ENCODE data around the gene DLG4. TPM values are rescaled to one million over a fixed set of nuclear protein-coding genes. Genes with fewer than 3 reads are reported as not detected.

The DLG4 gene
- 8.5 and 13.6 TPM in 2 replicates for total RNA-seq

GRCh38 chr17:7219812-7220592 is at the start of gene DLG4, which contains the start of gene ACADVL:
DLG4 (minus strand) TSS chr17:7219836.
ACADVL (plus strand) TSS chr17:7219938; CDS start chr17:7219985, 47 bp downstream.

GRCh38 chr17:7262192-7262934 is 42.7 kb upstream of the DLG4 start, which contains the start of gene CLDN7:
CLDN7 (minus strand) TSS chr17:7262478; CDS start chr17:7262043, 435 bp downstream.

GRCh38 chr17:7252176-7253043 is 32.8 kb upstream of the DLG4 start, which contains the start of gene ELP5:
ELP5 (plus strand) TSS chr17:7252215; CDS start chr17:7252551, 336 bp downstream.

GRCh38 chr17:7251661-7252175 is 32.1 kb upstream of the DLG4 start, which contains the start of gene CTDNEP1:
CTDNEP1 (minus strand) TSS chr17:7251734; CDS start chr17:7251296, 438 bp downstream.

GRCh38 chr17:7241783-7242716 is 22.4 kb upstream of the DLG4 start, which contains the start of gene GABARAP:
GABARAP (minus strand) TSS chr17:7242449; CDS start chr17:7242330, 119 bp downstream.

GRCh38 chr17:7239091-7240027 is 19.7 kb upstream of the DLG4 start, which contains the start of gene PHF23:
PHF23 (minus strand) TSS chr17:7239457; CDS start chr17:7239279, 178 bp downstream.

GRCh38 chr17:7234083-7234951 is 14.7 kb upstream of the DLG4 start, which contains the start of gene DVL2:
DVL2 (minus strand) TSS chr17:7234517; CDS start chr17:7234262, 255 bp downstream.

GRCh38 chr17:7179317-7180254 is 40.0 kb downstream of the DLG4 start, which contains the start of gene ASGR1:
ASGR1 (minus strand) TSS chr17:7179370; CDS start chr17:7178563, 807 bp downstream.

Other genes with a start within 250 kb of the DLG4 start
- gene ALOX12, start 223.8 kb downstream of the DLG4 start, total RNA-seq: not detected in 2 replicates
- gene RNASEK, start 207.2 kb downstream of the DLG4 start, total RNA-seq: 263 and 289 TPM in 2 replicates
- 0.35 and 2.2 TPM in 2 replicates for gene BCL6B, start 196.8 kb downstream of the DLG4 start, total RNA-seq
- gene SLC16A13, start 183.8 kb downstream of the DLG4 start, total RNA-seq: 0.17 and 1.2 TPM in 2 replicates
- gene SLC16A11, start 175.7 kb downstream of the DLG4 start, total RNA-seq: 0.60 TPM in 1 of 2 replicates, not detected in the other
- gene CLEC10A, start 139.6 kb downstream of the DLG4 start, total RNA-seq: not detected in 2 replicates
- gene ASGR2, start 105.0 kb downstream of the DLG4 start, total RNA-seq: not detected in 2 replicates
- 0.35 and 0.85 TPM in 2 replicates for gene ASGR1, start 40.5 kb downstream of the DLG4 start, total RNA-seq
- 194 and 234 TPM in 2 replicates for gene ACADVL, start 102 bp upstream of the DLG4 start, total RNA-seq
- gene DVL2, start 14.7 kb upstream of the DLG4 start, total RNA-seq: 61.8 and 63.7 TPM in 2 replicates
- 37.1 and 52.7 TPM in 2 replicates for gene PHF23, start 19.6 kb upstream of the DLG4 start, total RNA-seq
- 916 and 1,059 TPM in 2 replicates for gene GABARAP, start 22.6 kb upstream of the DLG4 start, total RNA-seq
- gene CTDNEP1, start 31.9 kb upstream of the DLG4 start, total RNA-seq: 56.2 and 97.6 TPM in 2 replicates
- 24.4 and 27.7 TPM in 2 replicates for gene ELP5, start 32.4 kb upstream of the DLG4 start, total RNA-seq
- gene CLDN7, start 42.6 kb upstream of the DLG4 start, total RNA-seq: 0.17 and 1.3 TPM in 2 replicates
- gene SLC2A4, start 61.9 kb upstream of the DLG4 start, total RNA-seq: 0.23 TPM in 1 of 2 replicates, not detected in the other
- gene YBX2, start 74.8 kb upstream of the DLG4 start, total RNA-seq: 0.60 TPM in 1 of 2 replicates, not detected in the other
- 327 and 351 TPM in 2 replicates for gene EIF5A, start 87.8 kb upstream of the DLG4 start, total RNA-seq
- gene GPS2, start 95.5 kb upstream of the DLG4 start, total RNA-seq: 65.2 and 92.2 TPM in 2 replicates
- 8.9 and 13.0 TPM in 2 replicates for gene NEURL4, start 109.5 kb upstream of the DLG4 start, total RNA-seq
- 0.34 TPM in 1 of 2 replicates, not detected in the other for gene ACAP1, start 116.7 kb upstream of the DLG4 start, total RNA-seq
- 17.2 and 24.3 TPM in 2 replicates for gene KCTD11, start 132.3 kb upstream of the DLG4 start, total RNA-seq
- gene TMEM95, start 135.3 kb upstream of the DLG4 start, total RNA-seq: not detected in 2 replicates
- gene TNK1, start 161.3 kb upstream of the DLG4 start, total RNA-seq: 0.09 and 0.47 TPM in 2 replicates
- 45.7 and 72.9 TPM in 2 replicates for gene PLSCR3, start 174.7 kb upstream of the DLG4 start, total RNA-seq
- gene TMEM256, start 184.3 kb upstream of the DLG4 start, total RNA-seq: 83.2 and 132 TPM in 2 replicates
- 13.5 and 18.6 TPM in 2 replicates for gene NLGN2, start 188.0 kb upstream of the DLG4 start, total RNA-seq
- gene SPEM1, start 200.5 kb upstream of the DLG4 start, total RNA-seq: not detected in 2 replicates
- not detected in 2 replicates for gene SPEM2, start 205.8 kb upstream of the DLG4 start, total RNA-seq
- not detected in 2 replicates for gene SPEM3, start 209.0 kb upstream of the DLG4 start, total RNA-seq
- 1.3 and 2.4 TPM in 2 replicates for gene TMEM102, start 215.6 kb upstream of the DLG4 start, total RNA-seq
- gene FGF11, start 219.7 kb upstream of the DLG4 start, total RNA-seq: 0.43 and 2.0 TPM in 2 replicates
- 3.7 and 6.7 TPM in 2 replicates for gene CHRNB1, start 225.2 kb upstream of the DLG4 start, total RNA-seq